IMR-90 (cell line): ENCODE measurements around the gene SLC35E3. TPM values are rescaled to one million over a fixed set of nuclear protein-coding genes. Genes with fewer than 3 reads are reported as not detected.

Source experiments
- ATAC-seq: fragments of 200-7000 bp; cut with Tn5 transposase; 2 replicates; pipeline ENCODE4 v1.9.1; 2020; ENCODE audit warnings: low read depth, mild to moderate bottlenecking, moderate library complexity
- BruUV-seq: library from RNA; stranded (reverse); fragments of 400-500 nt; replicated peaks from 2 replicates; lab custom pipeline; 2021; lab: Mats Ljungman, UMichigan
- CTCF ChIA-PET: fragments of 300-600 bp; formaldehyde crosslinking; extraction: SDS; loops from one replicate; lab custom pipeline; 2021; ENCODE audit warnings: antibody characterized with exemption; lab: Yijun Ruan, JAX
- POLR2A ChIA-PET: fragments of 300-600 bp; sonication (Branson Sonifier 250); formaldehyde crosslinking; loops from one replicate; lab custom pipeline; 2022; ENCODE audit warnings: antibody characterized with exemption; ENCODE audit not compliant: unreplicated experiment; lab: Charles Lee
- DNase-seq: peaks from one replicate; pipeline ENCODE4 v3.0.0; 2013
- H2AFZ ChIP-seq: replicated peaks from 2 replicates; pipeline ENCODE3; 2013; ENCODE audit warnings: low read length, mild to moderate bottlenecking; ENCODE audit not compliant: poor library complexity
- H2AK5ac ChIP-seq: 2 replicates; pipeline ENCODE4 v1.6.1; 2013; ENCODE audit warnings: low read depth, low read length, inconsistent platforms
- H2AK9ac ChIP-seq: replicated peaks from 2 replicates; pipeline ENCODE3; 2013; ENCODE audit warnings: mild to moderate bottlenecking, low read depth, low read length, moderate library complexity; ENCODE audit not compliant: poor library complexity
- H2BK120ac ChIP-seq: 2 replicates; pipeline ENCODE4 v1.6.1; 2013; ENCODE audit warnings: low read depth, low read length, inconsistent platforms
- H2BK15ac ChIP-seq: 3 replicates; pipeline ENCODE4 v1.6.1; 2013; ENCODE audit warnings: low read depth, low read length, inconsistent platforms
- H2BK20ac ChIP-seq: 2 replicates; pipeline ENCODE4 v1.6.1; 2013; ENCODE audit warnings: low read depth, mild to moderate bottlenecking, inconsistent platforms, low read length, moderate library complexity
- H2BK5ac ChIP-seq: 2 replicates; pipeline ENCODE4 v1.6.1; 2013; ENCODE audit warnings: mild to moderate bottlenecking, low read depth, low read length, inconsistent platforms; ENCODE audit not compliant: poor library complexity, severe bottlenecking
- H3K14ac ChIP-seq: replicated peaks from 2 replicates; pipeline ENCODE4 v1.6.1; 2013; ENCODE audit warnings: low read depth, low read length, inconsistent platforms
- H3K18ac ChIP-seq: 2 replicates; pipeline ENCODE4 v1.6.1; 2013; ENCODE audit warnings: low read depth, low read length, control low read depth
- H3K23ac ChIP-seq: 2 replicates; pipeline ENCODE4 v1.6.1; 2013; ENCODE audit warnings: low read depth, low read length, inconsistent platforms
- H3K27ac ChIP-seq: 2 replicates; pipeline ENCODE4 v1.5.1; 2013; ENCODE audit warnings: mild to moderate bottlenecking, control low read depth, low read length; ENCODE audit not compliant: insufficient read depth
- H3K27me3 ChIP-seq: 2 replicates; pipeline ENCODE4 v1.6.1; 2013; ENCODE audit warnings: low read length; ENCODE audit not compliant: control insufficient read depth, insufficient read depth
- H3K36me3 ChIP-seq: 2 replicates; pipeline ENCODE4 v1.6.1; 2013; ENCODE audit warnings: low read length, mixed read lengths; ENCODE audit not compliant: control insufficient read depth, insufficient read depth
- H3K4ac ChIP-seq: 2 replicates; pipeline ENCODE4 v1.6.1; 2013; ENCODE audit warnings: low read depth, low read length, inconsistent platforms
- H3K4me1 ChIP-seq: 2 replicates; pipeline ENCODE4 v1.6.1; 2013; ENCODE audit warnings: low read length, mixed read lengths; ENCODE audit not compliant: control insufficient read depth, insufficient read depth
- H3K4me2 ChIP-seq: 2 replicates; pipeline ENCODE4 v1.6.1; 2013; ENCODE audit warnings: low read depth, mild to moderate bottlenecking, control low read depth, low read length, moderate library complexity
- H3K4me3 ChIP-seq: 2 replicates; pipeline ENCODE4 v1.5.1; 2013; ENCODE audit warnings: low read depth, mild to moderate bottlenecking, control low read depth, low read length, moderate library complexity; ENCODE audit not compliant: insufficient read depth
- H3K56ac ChIP-seq: 2 replicates; pipeline ENCODE4 v1.6.1; 2013; ENCODE audit warnings: low read length, inconsistent platforms; ENCODE audit not compliant: insufficient read depth; ENCODE audit errors: extremely low read depth
- H3K79me1 ChIP-seq, 2 experiments: 2 replicates each; pipeline ENCODE4 v1.6.1; 2013; ENCODE audit warnings: low read length in 2 of 2, inconsistent platforms in 1 of 2, low read depth in 1 of 2
- H3K9ac ChIP-seq: 2 replicates; pipeline ENCODE4 v1.6.1; 2013; ENCODE audit warnings: low read depth, low read length, control low read depth
- H3K9me1 ChIP-seq: 2 replicates; pipeline ENCODE4 v1.6.1; 2013; ENCODE audit warnings: low read length, inconsistent platforms; ENCODE audit not compliant: insufficient read depth
- H3K9me3 ChIP-seq: 2 replicates; pipeline ENCODE4 v1.6.1; 2013; ENCODE audit warnings: low read length; ENCODE audit not compliant: control insufficient read depth, insufficient read depth
- H4K20me1 ChIP-seq: 2 replicates; pipeline ENCODE4 v1.6.1; 2013; ENCODE audit warnings: low read length, inconsistent platforms; ENCODE audit not compliant: insufficient read depth
- H4K5ac ChIP-seq: 2 replicates; pipeline ENCODE4 v1.6.1; 2013; ENCODE audit warnings: mild to moderate bottlenecking, low read depth, low read length, control low read depth
- H4K8ac ChIP-seq, 2 experiments: 2 replicates each; pipeline ENCODE4 v1.6.1; 2013; ENCODE audit warnings: low read depth in 2 of 2, low read length in 2 of 2, control low read depth in 1 of 2, inconsistent platforms in 1 of 2
- H4K91ac ChIP-seq: 2 replicates; pipeline ENCODE4 v1.6.1; 2013; ENCODE audit warnings: low read depth, low read length, inconsistent platforms; ENCODE audit not compliant: insufficient read depth
- BHLHE40 ChIP-seq: fragments of 150-350 bp; IDR thresholded peaks from 2 replicates; pipeline ENCODE4 v1.6.1; 2016; ENCODE audit warnings: mild to moderate bottlenecking, low read depth, low read length
- CEBPB ChIP-seq: IDR thresholded peaks from 2 replicates; pipeline ENCODE4 v1.6.1; 2012; ENCODE audit warnings: low read depth, low read length, improper control_type of control experiment
- CHD1 ChIP-seq: IDR thresholded peaks from 2 replicates; pipeline ENCODE4 v1.6.1; 2012; ENCODE audit warnings: low read depth, low read length, improper control_type of control experiment
- MAFK ChIP-seq: IDR thresholded peaks from 2 replicates; pipeline ENCODE4 v1.6.1; 2012; ENCODE audit warnings: low read depth, low read length, improper control_type of control experiment
- MAZ ChIP-seq: IDR thresholded peaks from 2 replicates; pipeline ENCODE4 v1.6.1; 2012; ENCODE audit warnings: low read depth, mild to moderate bottlenecking, low read length, improper control_type of control experiment, moderate library complexity, borderline replicate concordance
- MXI1 ChIP-seq: IDR thresholded peaks from 2 replicates; pipeline ENCODE4 v1.6.1; 2012; ENCODE audit warnings: low read depth, mild to moderate bottlenecking, low read length, moderate library complexity, borderline replicate concordance
- NFE2L2 ChIP-seq: fragments of 150-350 bp; IDR thresholded peaks from 2 replicates; pipeline ENCODE4 v1.6.1; 2016; ENCODE audit warnings: low read depth, mild to moderate bottlenecking, low read length
- POLR2A ChIP-seq: IDR thresholded peaks from 2 replicates; pipeline ENCODE4 v1.6.1; 2012; ENCODE audit warnings: mild to moderate bottlenecking, low read depth, low read length
- RAD21 ChIP-seq: IDR thresholded peaks from 2 replicates; pipeline ENCODE4 v1.6.1; 2012; ENCODE audit warnings: low read length, improper control_type of control experiment
- RFX5 ChIP-seq: IDR thresholded peaks from 2 replicates; pipeline ENCODE4 v1.8.0; 2012; ENCODE audit warnings: low read depth, mild to moderate bottlenecking, low read length, moderate library complexity
- WGBS, 2 experiments: methylation state at CpG; one replicate each; pipeline versions ENCODE4 v1.1.5 to v1.1.7; 2013; ENCODE audit warnings: missing lambda C conversion rate in 2 of 2; ENCODE audit not compliant: insufficient read length in 1 of 2; ENCODE audit errors: extremely low coverage in 2 of 2; 5-methylcytosine and 5-hydroxymethylcytosine counted together
- dilution Hi-C: fragments of 300-500 bp; cut with HindIII; formaldehyde crosslinking; loops from one replicate; pipeline ENCODE4 v1.14.3; 2018; ENCODE audit warnings: low sequenced_read_pairs; ENCODE audit not compliant: unreplicated experiment
- in situ Hi-C: fragments of 300-500 bp; cut with MboI; formaldehyde crosslinking; loops from 3 replicates; pipeline ENCODE4 v1.14.3; 2019; ENCODE audit warnings: low sequenced_read_pairs, inconsistent platforms, mixed read lengths
- intact Hi-C: fragments of 100-400 bp; cut with micrococcal nuclease; formaldehyde crosslinking; loops from 2 replicates; pipeline ENCODE4 v1.10.0; 2022
- polyA plus RNA-seq, 3 experiments: library from polyadenylated mRNA; depleted of rRNA; stranded (reverse); fragments of >200 nt; gene quantifications; 2 replicates each; pipeline ENCODE4 v1.2.3, GENCODE V29; 2012; ENCODE audit warnings: low replicate concordance in 1 of 3
- total RNA-seq: library from RNA; depleted of rRNA; stranded (reverse); fragments of >200 nt; gene quantifications from 2 replicates; pipeline ENCODE4 v1.2.3, GENCODE V29; 2012
- TF ChIP-seq, protein P1 (sequence below): conservative IDR thresholded peaks from 2 replicates; pipeline ENCODE4 v1.5.1; 2012; ENCODE audit warnings: mild to moderate bottlenecking, low read depth, low read length, improper control_type of control experiment
- TF ChIP-seq, protein P2 (sequence below): fragments of 150-350 bp; IDR thresholded peaks from 2 replicates; pipeline ENCODE4 v1.6.1; 2016; ENCODE audit warnings: low read depth, mild to moderate bottlenecking, low read length, moderate library complexity, borderline replicate concordance

Gene SLC35E3
- total and polyA plus RNA-seq, 2 of the 4 experiments (the other 2 are of a cell fraction): 3.6 to 5.1 TPM

DNA sequence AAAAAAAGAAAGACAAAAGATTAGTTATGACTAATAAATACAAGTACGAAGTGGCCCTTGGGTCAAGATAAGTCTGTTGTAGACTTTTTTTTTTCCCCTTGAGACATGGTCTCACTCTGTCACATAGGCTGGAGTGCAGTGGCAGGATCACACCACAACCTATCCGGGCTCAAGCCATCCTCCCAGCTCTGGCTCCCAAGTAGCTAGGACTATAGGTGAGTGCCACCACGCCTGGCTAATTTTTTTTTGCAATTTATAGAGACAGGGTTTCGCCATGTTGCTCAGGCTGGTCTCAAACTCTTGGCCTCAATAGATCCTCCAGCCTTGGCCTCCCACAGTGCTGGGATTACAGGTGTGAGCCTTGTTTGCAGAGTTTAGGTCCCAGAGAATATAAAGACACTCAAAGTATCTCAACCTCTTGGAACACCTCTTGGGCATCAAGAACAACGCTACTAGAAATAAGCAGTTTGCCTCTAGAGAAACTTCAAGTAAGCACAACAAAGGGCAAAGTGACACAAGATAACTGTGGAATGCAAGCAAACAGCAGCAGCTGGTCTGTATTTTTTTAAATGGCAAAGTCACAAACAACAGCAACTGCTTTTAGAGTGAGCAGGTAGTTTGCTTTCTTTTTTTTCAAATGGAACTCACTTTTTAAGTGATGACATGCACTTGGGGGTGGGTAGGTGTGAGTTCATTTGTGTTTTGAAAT lies 58.1 kb downstream of the SLC35E3 start:
- H3K14ac ChIP-seq: no peak overlapping the region
- peaks cover 0 to 6% of the 10 kb centered on the region in 2 experiments; a peak in 1 of 4 replicates for H3K79me1 ChIP-seq
- H3K18ac ChIP-seq: no peak overlapping the region
- ChIA-PET POLR2A (no interaction called here), CTCF (no interaction called here)
- no peak overlapping the region for H2BK15ac ChIP-seq
- H3K23ac ChIP-seq: no peak overlapping the region
- no peak overlapping the region for H4K91ac ChIP-seq
- H3K9me3 ChIP-seq: no peaks in the 10 kb centered on the region
- in situ Hi-C loops: no loop called here
- no peak overlapping the region for H4K8ac ChIP-seq
- no peaks in the 10 kb centered on the region; the same call in 1 of the 2 replicates for H4K20me1 ChIP-seq
- H3K36me3 ChIP-seq: no peaks in the 10 kb centered on the region
- no peak overlapping the region for H3K56ac ChIP-seq
- H3K27ac ChIP-seq: no peak overlapping the region
- peaks cover under 1% of the 10 kb centered on the region; the same call in 1 of the 2 replicates for H3K9me1 ChIP-seq
- H2BK120ac ChIP-seq: no peak overlapping the region
- no peak overlapping the region for H2AK9ac ChIP-seq
- H2BK20ac ChIP-seq: no peak overlapping the region
- no peak overlapping the region for H4K5ac ChIP-seq
- peaks cover 2% of the 10 kb centered on the region; the same call in 1 of the 2 replicates for H3K4me1 ChIP-seq
- H3K27me3 ChIP-seq: no peaks in the 10 kb centered on the region
- TF ChIP-seq RFX5 (no peak), MAFK (no peak), BHLHE40 (no peak), MAZ (no peak), RAD21 (no peak), MXI1 (no peak), POLR2A (no peak), CEBPB (no peak), NFE2L2 (no peak), CHD1 (no peak)
- TF ChIP-seq, protein P1, sequence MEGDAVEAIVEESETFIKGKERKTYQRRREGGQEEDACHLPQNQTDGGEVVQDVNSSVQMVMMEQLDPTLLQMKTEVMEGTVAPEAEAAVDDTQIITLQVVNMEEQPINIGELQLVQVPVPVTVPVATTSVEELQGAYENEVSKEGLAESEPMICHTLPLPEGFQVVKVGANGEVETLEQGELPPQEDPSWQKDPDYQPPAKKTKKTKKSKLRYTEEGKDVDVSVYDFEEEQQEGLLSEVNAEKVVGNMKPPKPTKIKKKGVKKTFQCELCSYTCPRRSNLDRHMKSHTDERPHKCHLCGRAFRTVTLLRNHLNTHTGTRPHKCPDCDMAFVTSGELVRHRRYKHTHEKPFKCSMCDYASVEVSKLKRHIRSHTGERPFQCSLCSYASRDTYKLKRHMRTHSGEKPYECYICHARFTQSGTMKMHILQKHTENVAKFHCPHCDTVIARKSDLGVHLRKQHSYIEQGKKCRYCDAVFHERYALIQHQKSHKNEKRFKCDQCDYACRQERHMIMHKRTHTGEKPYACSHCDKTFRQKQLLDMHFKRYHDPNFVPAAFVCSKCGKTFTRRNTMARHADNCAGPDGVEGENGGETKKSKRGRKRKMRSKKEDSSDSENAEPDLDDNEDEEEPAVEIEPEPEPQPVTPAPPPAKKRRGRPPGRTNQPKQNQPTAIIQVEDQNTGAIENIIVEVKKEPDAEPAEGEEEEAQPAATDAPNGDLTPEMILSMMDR: no peak
- TF ChIP-seq, protein P2, sequence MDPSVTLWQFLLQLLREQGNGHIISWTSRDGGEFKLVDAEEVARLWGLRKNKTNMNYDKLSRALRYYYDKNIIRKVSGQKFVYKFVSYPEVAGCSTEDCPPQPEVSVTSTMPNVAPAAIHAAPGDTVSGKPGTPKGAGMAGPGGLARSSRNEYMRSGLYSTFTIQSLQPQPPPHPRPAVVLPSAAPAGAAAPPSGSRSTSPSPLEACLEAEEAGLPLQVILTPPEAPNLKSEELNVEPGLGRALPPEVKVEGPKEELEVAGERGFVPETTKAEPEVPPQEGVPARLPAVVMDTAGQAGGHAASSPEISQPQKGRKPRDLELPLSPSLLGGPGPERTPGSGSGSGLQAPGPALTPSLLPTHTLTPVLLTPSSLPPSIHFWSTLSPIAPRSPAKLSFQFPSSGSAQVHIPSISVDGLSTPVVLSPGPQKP: no peak
- no peak overlapping the region for H3K4me3 ChIP-seq
- no peak overlapping the region for H2BK5ac ChIP-seq
- H3K4me2 ChIP-seq: no peak overlapping the region
- no peak overlapping the region for H2AFZ ChIP-seq
- no peak for DNase-seq
- BruUV-seq: no TSS peak
- intact Hi-C loops: loop anchor here (2.0 to 10.0 kb wide), 2 partner anchors 445 to 579 kb away; partner anchors contain the start of gene IL26
- WGBS, 2 experiments: no CpG with 5 or more reads among the region's 5 CpGs
- H3K9ac ChIP-seq: no peak overlapping the region
- H2AK5ac ChIP-seq: no peak overlapping the region
- H3K4ac ChIP-seq: no peak overlapping the region
- dilution Hi-C loops: no loop called here
- ATAC-seq: no peak
